ENCODE results near the gene CEP295NL. TPM values are rescaled to one million over a fixed set of nuclear protein-coding genes. Genes with fewer than 3 reads are reported as not detected.
A peak's percentile ranks its signal among the peaks of the same experiment; 100 is the strongest.
"Not testable (repeated sequence)": the region's sequence is repeated elsewhere in the genome, so short reads cannot be mapped to it uniquely, and the experiment has no call there.

The CEP295NL gene
- total RNA-seq, 1 donor from 2014 or later, result 0.79 TPM

DNA sequence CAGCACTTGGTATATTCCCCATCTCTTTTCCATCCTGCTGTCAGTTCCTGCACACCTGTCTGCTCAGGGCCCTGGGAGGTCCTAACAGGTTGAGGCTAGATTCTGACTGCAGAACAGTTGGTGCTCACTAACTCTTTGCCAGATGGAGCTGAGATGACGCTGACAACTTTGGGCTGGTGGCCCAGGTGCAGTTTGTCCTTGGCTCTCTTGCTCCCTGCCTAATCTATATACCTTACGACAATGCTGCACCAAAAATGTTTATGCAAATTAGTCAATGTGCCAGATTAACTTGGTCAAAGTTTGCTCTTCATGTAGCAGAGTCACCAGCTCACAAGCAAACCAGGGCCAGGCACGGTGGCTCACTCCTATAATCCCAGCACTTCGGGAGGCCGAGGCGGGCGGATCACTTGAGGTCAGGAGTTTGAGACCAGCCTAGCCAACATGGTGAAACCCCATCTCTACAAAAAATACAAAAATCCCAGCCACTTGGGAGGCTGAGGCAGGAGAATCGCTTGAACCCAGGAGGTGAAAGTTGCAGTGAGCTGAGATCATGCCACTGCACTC lies 26.0 kb downstream of the CEP295NL start:
- ATAC-seq (peak; percentile 63), DNase-seq (peak; percentile 65)
- intact Hi-C loops (cut with micrococcal nuclease), result not testable (repeated sequence)

DNA sequence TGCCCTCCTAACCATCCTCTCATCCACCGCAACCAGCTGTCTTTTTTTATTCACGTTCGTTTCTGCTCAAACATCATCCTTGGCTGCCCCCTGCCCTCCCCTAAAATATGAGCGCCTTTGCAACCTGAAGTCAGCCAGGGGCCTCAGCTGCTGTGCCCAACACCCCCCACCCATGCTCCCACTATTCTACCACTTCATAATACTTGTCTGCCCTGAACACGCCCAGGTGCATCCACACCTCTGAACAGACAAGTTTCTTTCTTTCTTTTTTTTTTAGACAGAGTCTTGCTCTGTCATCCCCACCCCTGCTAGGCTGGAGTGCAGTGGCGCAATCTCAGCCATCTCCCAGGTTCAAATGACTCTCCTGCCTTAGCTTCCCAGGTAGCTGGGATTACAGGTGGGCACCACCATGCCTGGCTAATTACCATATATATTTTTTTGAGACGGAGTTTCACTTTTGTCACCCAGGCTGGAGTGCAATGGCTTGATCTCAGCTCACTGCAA lies 26.9 kb downstream of the CEP295NL start:
- intact Hi-C loops (cut with micrococcal nuclease), result no loop called here
- no peak for DNase-seq
- ATAC-seq, result no peak

DNA sequence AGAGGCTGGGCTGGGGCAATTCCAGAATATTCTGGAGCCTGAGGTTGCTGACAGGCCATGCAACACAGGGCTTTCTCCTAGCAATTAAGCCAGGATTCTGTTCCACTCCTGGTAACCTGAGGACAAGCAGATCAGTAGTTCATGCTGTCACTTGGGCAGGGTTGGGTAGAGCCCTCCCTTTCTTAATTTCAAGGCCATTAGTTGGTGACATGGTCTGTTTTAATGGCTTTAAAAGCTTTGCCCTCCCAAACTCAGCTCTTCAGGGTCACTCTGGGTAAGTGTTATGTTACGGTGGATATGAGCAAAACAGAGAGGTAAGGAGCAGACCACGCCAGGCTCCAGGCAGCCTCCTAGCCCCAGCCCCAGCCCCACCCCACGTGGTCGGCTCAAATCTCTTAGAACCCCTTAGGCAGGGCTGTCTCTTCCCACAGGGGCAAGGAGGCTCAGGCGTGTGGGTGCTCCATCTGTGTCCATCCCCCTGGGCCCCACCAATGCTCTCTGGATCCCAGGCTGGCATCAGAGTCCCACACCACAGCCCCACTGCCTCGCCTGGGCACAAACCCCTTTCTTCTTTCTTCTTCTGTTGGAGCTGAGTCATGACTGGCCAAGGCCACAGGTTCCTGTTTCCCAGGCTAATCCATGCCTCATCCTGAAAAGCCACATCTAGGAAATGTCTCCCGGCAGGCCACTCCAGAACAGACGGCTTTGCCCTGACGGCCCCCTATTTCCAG lies 27.5 kb downstream of the CEP295NL start:
- no peak for ATAC-seq
- DNase-seq, result no peak

DNA sequence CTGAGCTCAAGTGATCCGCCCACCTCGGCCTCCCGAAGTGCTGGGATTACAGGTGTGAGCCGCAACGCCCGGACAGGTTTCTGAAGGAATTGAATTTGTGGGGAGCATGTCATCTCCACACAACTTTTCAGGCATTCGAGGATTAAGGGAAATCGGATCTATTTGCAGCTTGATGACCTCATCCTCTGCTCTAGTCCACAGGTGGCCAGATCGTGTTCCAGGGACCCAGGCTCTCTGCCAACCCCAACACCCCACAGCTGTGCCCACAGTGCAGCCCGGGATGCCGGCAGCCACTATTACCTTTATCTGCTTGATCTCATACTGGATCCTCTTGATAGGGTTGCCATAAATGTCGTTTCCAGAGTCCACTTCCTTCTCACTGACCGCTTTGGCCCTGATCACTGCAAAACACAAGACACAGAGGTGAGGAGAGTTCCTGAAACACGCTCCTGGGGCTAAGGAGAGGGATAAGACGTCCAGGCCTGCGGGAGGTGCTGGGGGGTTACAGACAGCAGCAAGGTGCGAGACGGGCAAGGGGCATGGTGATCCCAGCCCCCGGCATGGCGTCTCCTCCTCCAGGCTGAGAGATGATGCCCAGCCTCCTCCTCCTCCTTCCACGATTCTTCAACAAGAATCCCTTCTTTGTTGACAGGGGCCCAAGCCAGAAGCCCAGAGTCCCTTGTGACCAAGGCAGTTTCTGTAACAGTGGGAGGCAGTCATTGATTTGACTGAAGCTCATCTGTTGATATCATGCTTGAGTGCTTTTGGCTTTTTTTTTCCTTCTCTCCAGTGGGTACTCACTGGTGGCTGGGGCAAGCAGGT lies 29.3 kb downstream of the CEP295NL start:
- intact Hi-C loops (cut with micrococcal nuclease), result loop anchor here (5.0 kb wide), 1 partner anchor 99 kb away; no protein-coding TSS in a partner anchor
- ATAC-seq (peak; percentile 71), DNase-seq (peak; percentile 66)

More for the DNA sequence above, 27.5 kb downstream of the CEP295NL start:
- intact Hi-C loops (cut with micrococcal nuclease), result no loop called here

DNA sequence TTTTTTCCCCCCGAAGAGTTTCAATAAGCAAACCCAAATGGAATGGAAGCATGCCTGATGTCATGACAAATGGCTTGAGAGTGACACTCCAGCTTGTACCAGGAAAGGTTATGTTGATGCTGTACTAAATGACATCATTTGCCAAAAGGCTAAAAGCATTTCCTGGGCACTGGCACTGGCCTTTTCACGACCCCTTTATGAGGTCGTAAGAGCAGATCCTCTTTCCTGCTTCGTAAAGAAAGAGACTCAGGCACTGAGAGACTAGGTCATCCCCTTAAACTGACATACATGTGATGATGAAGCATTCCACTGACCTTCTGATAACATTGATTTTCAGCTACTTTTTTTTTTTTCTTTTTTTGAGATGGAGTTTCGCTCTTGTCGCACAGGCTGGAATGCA lies 30.5 kb downstream of the CEP295NL start:
- intact Hi-C loops (cut with micrococcal nuclease), result loop anchor here (5.0 kb wide), 1 partner anchor 100 kb away; no protein-coding TSS in a partner anchor
- ATAC-seq, result no peak
- DNase-seq, result no peak

DNA sequence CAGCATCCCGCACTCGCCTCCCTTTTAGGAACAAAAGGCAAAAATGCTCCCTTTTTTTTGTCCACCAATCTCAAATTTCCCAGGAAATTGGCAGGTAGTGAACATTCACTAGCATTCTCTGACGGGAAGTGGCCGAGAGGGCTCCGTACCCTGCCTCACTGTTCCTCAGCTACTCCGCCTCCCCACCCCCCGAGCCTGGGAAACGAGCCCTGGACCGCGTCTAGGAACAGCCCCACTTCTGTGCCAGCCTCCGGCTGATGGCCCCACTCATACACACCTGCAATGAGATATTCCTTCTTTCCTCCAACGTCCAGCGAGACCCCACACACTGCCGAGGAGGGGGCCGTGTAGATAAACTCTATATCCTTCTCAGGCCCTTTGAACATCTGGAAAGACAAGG lies 32.4 kb downstream of the CEP295NL start:
- intact Hi-C loops (cut with micrococcal nuclease), result loop anchor here (5.0 kb wide), 1 partner anchor 102 kb away; no protein-coding TSS in a partner anchor
- no peak for ATAC-seq
- no peak for DNase-seq

DNA sequence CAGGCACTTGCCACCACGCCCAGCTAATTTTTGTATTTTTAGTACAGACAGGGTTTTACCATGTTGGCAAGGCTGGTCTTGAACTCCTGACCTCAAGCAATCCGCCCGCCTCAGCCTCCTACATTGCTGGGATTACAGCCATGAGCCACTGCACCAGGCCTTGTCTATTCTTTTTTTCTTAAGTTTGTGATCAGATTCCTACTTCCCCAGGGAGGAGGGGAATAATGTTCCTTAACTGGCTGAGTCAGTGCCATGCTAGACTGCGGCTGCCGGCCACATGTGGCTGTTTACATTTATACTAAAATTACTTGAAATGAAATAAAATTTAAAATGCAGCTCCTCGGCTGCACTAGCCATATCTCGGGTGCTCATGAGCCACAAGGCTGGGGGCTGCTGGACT lies 34.6 kb downstream of the CEP295NL start:
- ATAC-seq (no peak), DNase-seq (no peak)
- intact Hi-C loops (cut with micrococcal nuclease), result no loop called here

DNA sequence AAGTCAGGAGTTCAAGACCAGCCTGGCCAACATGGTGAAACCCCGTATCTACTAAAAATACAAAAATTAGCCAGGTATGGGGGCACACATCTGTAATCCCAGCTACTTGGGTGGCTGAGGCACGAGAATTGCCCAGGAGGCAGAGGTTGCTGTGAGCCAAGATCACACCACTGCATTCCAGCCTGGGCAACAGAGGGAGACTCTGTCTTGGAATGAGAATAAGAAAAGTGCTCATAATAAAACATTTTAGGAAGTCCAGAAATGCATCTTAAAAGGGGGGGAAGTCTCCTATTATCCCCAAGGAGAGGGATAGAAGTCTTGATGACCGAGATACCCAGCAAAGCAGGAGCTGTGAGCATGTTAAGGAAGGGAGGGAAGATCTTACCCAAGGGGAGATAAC lies 36.0 kb downstream of the CEP295NL start:
- intact Hi-C loops (cut with micrococcal nuclease); DNase-seq; ATAC-seq: not testable (repeated sequence)

DNA sequence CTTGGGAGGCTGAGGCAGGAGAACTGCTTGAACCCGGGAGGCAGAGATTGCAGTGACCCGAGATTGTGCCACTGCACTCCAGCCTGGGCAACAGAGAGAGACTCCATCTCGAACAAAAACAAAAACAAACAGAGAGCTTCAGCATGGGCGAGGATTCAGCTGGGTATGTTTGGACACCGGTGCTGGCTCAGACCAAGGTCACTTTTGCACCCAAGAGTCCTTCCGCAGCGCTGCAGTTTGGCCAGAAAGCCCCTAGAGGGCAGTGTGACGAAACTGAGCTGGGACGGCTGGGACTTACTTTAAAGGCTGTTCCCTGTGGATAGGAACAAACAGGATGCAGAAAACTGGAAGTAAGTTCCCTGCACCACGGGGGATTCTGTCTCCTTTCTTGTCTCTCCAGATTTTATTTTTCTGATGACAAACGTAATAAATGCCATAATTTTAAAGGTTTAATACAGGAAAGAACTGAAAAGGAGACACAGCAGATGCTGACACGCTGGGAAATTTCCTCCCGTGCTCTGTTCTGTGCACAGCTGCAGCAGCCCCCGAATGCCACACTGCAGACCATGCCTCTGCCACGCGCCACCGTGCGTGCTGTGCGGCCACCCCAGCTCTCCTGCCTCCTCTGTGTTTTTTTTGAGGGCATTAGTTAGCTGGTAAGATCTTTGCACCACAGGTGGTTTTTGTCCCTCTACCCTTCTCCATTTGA lies 37.2 kb downstream of the CEP295NL start:
- intact Hi-C loops (cut with micrococcal nuclease), result no loop called here
- peak; percentile 88 for DNase-seq
- ATAC-seq, result peak; percentile 79

DNA sequence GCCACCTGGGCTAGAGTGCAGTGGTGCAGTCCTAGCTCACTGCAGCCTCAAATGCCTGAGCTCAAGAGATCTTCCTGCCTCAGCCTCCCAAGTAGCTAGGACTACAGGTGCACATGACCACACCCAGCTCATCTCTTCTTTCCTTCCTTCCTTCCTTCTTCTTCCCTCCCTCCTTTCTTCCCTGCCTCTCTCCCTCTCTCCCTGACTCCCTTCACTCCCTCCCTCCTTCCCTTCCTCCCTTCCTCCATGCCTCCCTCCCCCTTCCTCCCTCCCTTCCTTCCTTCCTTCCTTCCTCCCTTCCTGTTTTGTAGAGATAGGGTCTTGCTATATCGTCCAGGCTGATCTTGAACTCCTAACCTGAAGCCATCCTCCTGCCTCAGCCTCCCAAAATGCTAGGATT lies 38.9 kb downstream of the CEP295NL start:
- DNase-seq (no peak), ATAC-seq (no peak)
- intact Hi-C loops (cut with micrococcal nuclease), result no loop called here

DNA sequence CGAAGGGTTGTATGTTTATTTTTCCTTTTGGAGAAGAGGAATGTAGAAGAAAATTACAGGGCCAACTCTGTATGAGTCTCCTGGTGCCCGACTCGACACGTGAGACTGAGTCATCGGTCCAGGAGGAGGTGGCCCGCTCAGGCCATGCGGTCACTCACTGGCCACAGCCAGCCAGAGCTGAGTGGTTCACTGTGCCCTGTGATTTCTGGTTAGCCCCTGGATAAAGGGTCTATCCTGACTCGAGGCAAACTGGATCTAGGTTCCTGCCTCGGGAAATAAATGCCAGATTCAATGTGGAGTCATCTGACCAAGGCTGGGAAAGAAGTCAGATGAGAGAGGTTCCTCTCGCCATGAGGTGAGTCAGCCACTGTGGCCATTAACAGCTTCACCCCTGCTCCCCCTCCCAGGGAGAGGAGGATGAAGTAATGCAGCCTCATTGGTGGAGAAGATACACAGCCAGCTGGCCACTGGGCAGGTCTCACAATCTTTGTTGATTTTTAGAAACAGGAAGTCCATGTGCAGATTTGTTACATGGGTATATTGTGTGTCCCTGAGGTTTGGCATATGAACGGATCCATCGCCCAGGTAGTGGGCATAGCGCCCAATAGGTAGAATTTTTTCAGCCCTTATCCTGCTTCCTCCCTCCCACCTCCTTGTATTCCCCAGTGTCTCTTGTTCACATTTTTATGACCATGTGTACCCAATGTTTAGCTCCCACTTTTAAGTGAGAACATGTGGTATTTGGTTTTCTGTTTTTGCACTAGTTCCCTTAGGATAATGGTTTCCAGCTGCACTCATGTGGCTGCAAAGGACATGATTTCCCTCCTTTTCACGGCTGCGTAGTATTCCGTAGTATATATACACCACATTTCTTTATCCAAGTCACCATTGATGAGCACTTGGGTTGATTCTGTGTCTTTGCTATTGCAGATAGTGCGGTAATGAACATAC lies 40.7 kb downstream of the CEP295NL start:
- DNase-seq, result peak; percentile 72
- ATAC-seq, result peak; percentile 90
- intact Hi-C loops (cut with micrococcal nuclease), result no loop called here

DNA sequence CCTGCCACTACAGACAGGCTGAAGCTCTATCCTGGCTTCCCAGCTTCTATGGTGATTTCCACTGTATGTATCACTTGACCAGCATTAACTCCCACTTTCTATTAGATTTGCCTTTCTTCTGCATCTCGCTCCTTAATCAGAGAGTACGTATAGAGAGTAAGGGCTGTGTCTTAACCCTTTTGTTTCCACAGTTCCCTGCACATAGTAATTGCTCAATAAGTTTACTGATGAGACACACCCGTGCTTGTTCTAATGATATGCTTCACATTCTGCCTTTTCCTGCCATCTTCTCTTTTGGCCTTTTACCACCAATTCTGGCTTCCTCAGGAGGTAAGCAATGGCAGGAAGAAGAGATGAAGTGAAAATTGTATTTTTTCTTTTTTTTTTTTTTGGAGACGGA lies 41.8 kb downstream of the CEP295NL start:
- ATAC-seq (no peak), DNase-seq (no peak)
- intact Hi-C loops (cut with micrococcal nuclease), result no loop called here

DNA sequence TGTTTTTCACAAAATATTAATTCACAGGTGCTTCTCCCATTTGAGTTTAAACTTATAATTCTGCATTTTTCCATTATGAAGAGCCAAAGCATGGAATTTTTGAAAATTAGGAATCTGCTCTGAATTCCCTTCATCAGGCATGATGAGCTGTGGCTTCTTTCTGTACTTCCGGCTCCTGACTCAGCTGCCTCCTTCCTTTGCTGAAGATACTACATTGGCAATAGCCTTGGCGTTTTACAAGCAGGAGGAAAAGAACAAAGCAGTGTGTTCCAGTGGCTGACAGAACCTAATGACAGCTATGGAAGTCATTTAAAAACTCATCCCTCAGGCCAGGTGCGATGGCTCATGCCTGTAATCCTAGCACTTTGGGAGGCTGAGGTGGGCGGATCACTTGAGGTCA lies 44.0 kb downstream of the CEP295NL start:
- ATAC-seq (no peak), DNase-seq (no peak)
- intact Hi-C loops (cut with micrococcal nuclease), result no loop called here

DNA sequence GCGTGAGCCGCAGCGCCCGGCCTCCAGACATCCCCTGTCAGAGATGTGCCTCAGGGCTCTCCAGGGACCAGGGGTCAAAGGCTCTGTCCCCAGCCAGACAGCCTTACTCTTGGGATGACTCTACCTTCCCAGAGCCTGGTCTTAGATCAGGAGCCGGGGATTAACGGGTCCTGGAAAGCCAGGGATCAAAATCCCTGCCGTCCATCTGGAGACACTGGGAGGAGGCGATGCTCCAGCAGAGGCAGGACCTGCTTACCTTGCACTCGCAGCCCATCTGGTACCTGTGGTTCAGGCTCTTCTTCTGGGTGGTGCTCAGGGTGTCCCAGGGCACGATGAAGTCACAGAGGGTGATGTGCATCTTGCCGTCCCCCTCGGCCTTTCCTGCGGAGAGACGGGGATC lies 45.7 kb downstream of the CEP295NL start:
- ATAC-seq, result no peak
- no peak for DNase-seq
- intact Hi-C loops (cut with micrococcal nuclease), result no loop called here

DNA sequence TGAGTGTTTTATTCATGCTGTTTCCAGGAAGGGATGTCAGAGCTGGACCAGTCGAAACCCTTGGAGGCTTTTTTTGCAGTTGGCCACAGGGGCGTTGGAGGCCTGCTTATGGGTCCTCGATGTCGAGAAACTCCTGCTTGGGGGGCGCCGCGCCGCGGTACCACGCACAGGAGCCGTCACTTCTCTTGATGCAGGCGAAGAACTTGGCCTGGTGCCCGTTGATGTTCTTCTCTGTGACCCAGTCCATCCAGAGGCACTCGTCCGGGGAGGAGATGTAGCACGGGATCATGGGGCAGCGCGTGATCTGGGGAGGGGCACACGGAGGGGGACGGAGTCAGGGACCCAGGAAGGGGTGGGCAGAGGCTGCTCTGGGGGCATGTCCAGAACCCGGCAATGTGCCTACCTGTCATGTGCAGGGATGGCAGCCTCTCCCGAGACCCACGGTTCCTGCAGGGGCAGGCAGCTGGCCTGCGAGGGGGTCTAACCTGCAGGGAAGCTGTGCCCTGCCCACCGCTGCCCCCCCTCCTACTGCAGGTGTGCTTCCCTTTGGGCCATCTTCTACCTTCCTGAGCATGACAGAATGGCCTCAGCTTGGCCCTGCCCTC lies 47.3 kb downstream of the CEP295NL start:
- no peak for ATAC-seq

DNA sequence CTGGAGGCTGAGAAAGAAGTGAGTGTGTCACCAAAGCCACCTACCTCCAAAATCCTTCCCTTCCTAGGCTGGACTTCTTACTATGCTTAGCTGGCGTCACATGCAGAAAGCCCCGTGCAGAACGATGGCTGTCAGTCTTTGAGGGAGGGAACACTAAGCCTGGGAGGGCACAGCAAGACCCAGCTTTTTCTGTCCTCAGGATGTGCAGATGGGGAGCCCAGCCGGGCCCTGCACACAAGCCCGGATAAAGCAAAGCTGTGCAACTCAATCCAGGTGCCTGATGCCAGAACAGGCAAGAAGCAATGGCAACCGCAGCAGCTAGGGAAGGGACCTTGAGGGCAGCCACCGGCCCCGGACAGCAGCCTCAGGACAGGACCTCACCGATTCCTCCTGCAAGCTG lies 48.5 kb downstream of the CEP295NL start:
- intact Hi-C loops (cut with micrococcal nuclease), result no loop called here
- DNase-seq, result no peak
- no peak for ATAC-seq

More for the DNA sequence above, 47.3 kb downstream of the CEP295NL start:
- intact Hi-C loops (cut with micrococcal nuclease), result no loop called here
- DNase-seq, result no peak

DNA sequence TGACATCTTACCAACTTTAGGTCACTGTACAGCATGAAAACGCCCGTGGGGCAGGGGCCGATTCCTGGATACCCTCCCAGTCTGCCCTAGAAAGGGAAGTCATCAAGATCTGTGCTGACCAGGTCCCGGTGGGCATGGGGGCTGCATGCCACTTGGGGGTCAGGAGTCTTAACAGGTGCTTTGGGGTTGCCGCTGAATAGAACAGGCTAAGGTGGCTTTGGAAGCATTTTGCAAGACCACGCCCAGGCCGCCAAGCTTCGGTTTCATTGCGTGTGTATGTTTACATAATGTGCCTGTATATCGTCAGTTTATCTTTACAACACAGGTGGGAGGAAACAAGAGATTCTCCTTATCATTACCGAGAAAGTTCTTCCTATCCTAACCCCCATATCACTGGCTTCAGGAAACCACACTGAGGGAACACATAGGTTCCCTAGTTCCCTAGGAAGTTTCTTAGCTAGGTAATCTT lies 49.0 kb downstream of the CEP295NL start:
- DNase-seq (no peak), ATAC-seq (no peak)
- intact Hi-C loops (cut with micrococcal nuclease), result no loop called here

DNA sequence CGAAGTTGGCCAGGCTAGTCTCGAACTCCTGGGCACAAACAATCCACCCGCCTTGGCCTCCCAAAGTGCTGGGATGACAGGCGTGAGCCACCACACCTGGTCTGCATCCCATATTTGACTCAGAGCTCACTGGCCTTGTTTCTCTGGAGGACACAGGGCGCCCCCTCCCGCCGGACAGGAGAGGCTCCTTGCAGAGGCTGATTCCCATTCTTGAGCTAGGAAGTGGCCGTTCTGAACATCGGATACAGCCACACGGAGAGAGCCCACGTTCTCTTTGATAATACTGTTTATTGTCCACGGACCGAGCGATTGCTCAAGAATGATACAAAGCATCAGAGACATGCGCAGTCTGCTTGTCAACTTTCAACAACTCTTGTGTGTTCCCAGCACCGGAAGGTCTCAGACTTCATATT lies 50.3 kb downstream of the CEP295NL start:
- DNase-seq (no peak), ATAC-seq (no peak)
- intact Hi-C loops (cut with micrococcal nuclease), result no loop called here

All from left ventricle myocardium superior (tissue), 1 donor.